ENCODE measurements around the gene LAPTM4A.

LAPTM4A gene

GRCh38 chr2:20035955-20036666, 15.3 kb downstream of the LAPTM4A start:
- DNase-seq (ENCODE audit: low spot score): no peak

GRCh38 chr2:20034821-20035220, 16.6 kb downstream of the LAPTM4A start:
- H3K27ac ChIP-seq: no peak overlapping the region
- no peak for TF ChIP-seq CTCF (conservative IDR thresholded peaks at IDR 0.05; ENCODE audit: low read depth)
- CTCF ChIA-PET: interaction anchor here (0.6 kb wide), 1 partner anchor 125 kb away, joined by 4 read pairs; no protein-coding TSS in a partner anchor
- POLR2A ChIA-PET (ENCODE audit: low non-redundant PET): no interaction called here
- DNase-seq (ENCODE audit: low spot score): no peak

More at GRCh38 chr2:20035955-20036666, 15.3 kb downstream of the LAPTM4A start:
- H3K27ac ChIP-seq: peak overlapping the region; percentile 25; the same call in 1 of the 2 replicates
- ChIA-PET POLR2A (ENCODE audit: low non-redundant PET) (no interaction called here), CTCF (interaction anchor here (0.6 kb wide), 1 partner anchor 80 kb away, joined by 3 read pairs; no protein-coding TSS in a partner anchor)
- no peak for TF ChIP-seq CTCF (conservative IDR thresholded peaks at IDR 0.05; ENCODE audit: low read depth)

GRCh38 chr2:20034218-20034617, 17.2 kb downstream of the LAPTM4A start:
- DNase-seq (ENCODE audit: low spot score): no peak
- TF ChIP-seq CTCF (conservative IDR thresholded peaks at IDR 0.05; ENCODE audit: low read depth): no peak
- no peak overlapping the region for H3K27ac ChIP-seq
- ChIA-PET CTCF (interaction anchor here (0.6 to 1.4 kb wide), 3 partner anchors 19 to 124 kb away, joined by 3 to 4 read pairs (median 3); no protein-coding TSS in a partner anchor), POLR2A (ENCODE audit: low non-redundant PET) (no interaction called here)

GRCh38 chr2:20033322-20033721, 18.1 kb downstream of the LAPTM4A start:
- H3K27ac ChIP-seq: no peak overlapping the region
- ChIA-PET POLR2A (ENCODE audit: low non-redundant PET) (no interaction called here), CTCF (interaction anchor here (1.0 to 1.4 kb wide), 2 partner anchors 18 to 78 kb away, joined by 3 read pairs; no protein-coding TSS in a partner anchor)
- no peak for TF ChIP-seq CTCF (conservative IDR thresholded peaks at IDR 0.05; ENCODE audit: low read depth)
- DNase-seq (ENCODE audit: low spot score): no peak

- ChIA-PET POLR2A (ENCODE audit: low non-redundant PET) (no interaction called here), CTCF (no interaction called here)
- TF ChIP-seq CTCF (conservative IDR thresholded peaks at IDR 0.05; ENCODE audit: low read depth): no peak
- DNase-seq (ENCODE audit: low spot score): no peak
- no peak overlapping the region for H3K27ac ChIP-seq
Measured at GRCh38 chr2:20030224-20030623, 21.2 kb downstream of the LAPTM4A start.

- no peak for DNase-seq (ENCODE audit: low spot score)
- ChIA-PET POLR2A (ENCODE audit: low non-redundant PET) (no interaction called here), CTCF (interaction anchor here (0.6 kb wide), 1 partner anchor 76 kb away, joined by 3 read pairs; no protein-coding TSS in a partner anchor)
- no peak overlapping the region for H3K27ac ChIP-seq
- TF ChIP-seq CTCF (conservative IDR thresholded peaks at IDR 0.05; ENCODE audit: low read depth): no peak
Measured at GRCh38 chr2:20027705-20028434, 23.6 kb downstream of the LAPTM4A start.

All from RWPE1 (cell line).